Heart right ventricle (tissue), 16 donors: ENCODE data around the gene ZDHHC11. TPM values are rescaled to one million over a fixed set of nuclear protein-coding genes. Genes with fewer than 3 reads are reported as not detected.
"Not testable (repeated sequence)": the region's sequence is repeated elsewhere in the genome, so short reads cannot be mapped to it uniquely, and the experiment has no call there.

ENCODE experiments used
- ATAC-seq, 8 donors: fragments of 200-7000 bp; cut with Tn5 transposase; one replicate each; pipeline ENCODE4 v1.9.1; 2020; ENCODE audit warnings: mild to moderate bottlenecking in 8 of 8, moderate library complexity in 8 of 8, moderate number of reproducible peaks in 1 of 8
- DNase-seq, 2 donors: peaks; one replicate each; pipeline ENCODE4 v3.0.0-alpha.2; 2020
- H3K27ac ChIP-seq, 10 donors: fragments of 200-600 bp; sonication (generic) in 2 of 10; one replicate each; pipeline versions ENCODE4 v1.5.0 to v1.8.0; 2020 to 2022; ENCODE audit warnings: mild to moderate bottlenecking in 3 of 10
- H3K27me3 ChIP-seq, 7 donors: fragments of 200-600 bp; one replicate each; pipeline ENCODE4 v1.8.0; 2021 to 2022; ENCODE audit warnings: mild to moderate bottlenecking in 2 of 7
- H3K36me3 ChIP-seq, 9 donors: fragments of 200-600 bp; sonication (generic) in 1 of 9; one replicate each; pipeline versions ENCODE4 v1.5.0 to v1.8.0; 2020 to 2022; ENCODE audit warnings: mild to moderate bottlenecking in 2 of 9
- H3K4me1 ChIP-seq, 9 donors: fragments of 200-600 bp; sonication (generic) in 1 of 9; one replicate each; pipeline versions ENCODE4 v1.5.0 to v1.8.0; 2020 to 2022; ENCODE audit warnings: mild to moderate bottlenecking in 4 of 9
- H3K4me3 ChIP-seq, 10 donors: fragments of 200-600 bp; sonication (generic) in 2 of 10; one replicate each; pipeline versions ENCODE4 v1.5.0 to v1.8.0; 2020 to 2022; ENCODE audit warnings: mild to moderate bottlenecking in 7 of 10, moderate library complexity in 2 of 10
- H3K9me3 ChIP-seq, 11 donors: fragments of 200-600 bp in 10 of 11; sonication (generic) in 2 of 11; one replicate each; pipeline versions ENCODE4 v1.5.0 to v1.8.0; 2013 to 2022; ENCODE audit warnings: mild to moderate bottlenecking in 2 of 11, control low read depth in 1 of 11, moderate library complexity in 1 of 11
- WGBS, 2 donors: extraction: QIAGEN DNeasy Blood & Tissue Kit; methylation state at CpG; one replicate each; pipeline ENCODE4 v1.1.7; 2013; ENCODE audit warnings: inconsistent platforms in 1 of 2; 5-methylcytosine and 5-hydroxymethylcytosine counted together
- intact Hi-C, 10 donors: fragments of 100-400 bp; cut with DNase I; formaldehyde crosslinking; loops; one replicate each; pipeline versions ENCODE4 v1.11.1 to v1.14.2; 2022
- polyA plus RNA-seq, 2 donors: library from polyadenylated mRNA; stranded (reverse); fragments of 200-250 nt; gene quantifications; one replicate each; pipeline ENCODE4 v1.2.3, GENCODE V29; 2013
- total RNA-seq, 10 donors: library from RNA; stranded (reverse); fragmentation: NEBNext Ultra II Directional in 3 of 10; extraction: Animal tissue kit (Norgen Biotek cat#: 25700) in 3 of 10; gene quantifications; one replicate each; pipeline versions ENCODE4 v1.2.1 to v1.2.4, GENCODE V29; 2021 to 2023
- TF ChIP-seq, protein P1 (sequence below), 9 donors: fragments of 200-600 bp; sonication (generic) in 2 of 9; IDR thresholded peaks; one replicate each; pipeline versions ENCODE4 v1.5.0 to v1.8.0; 2021 to 2022; ENCODE audit warnings: antibody characterized with exemption in 9 of 9, mild to moderate bottlenecking in 5 of 9, moderate library complexity in 1 of 9
- donor health status: Arrhythmogenic right ventricular cardiomyopathy.
- donor health status: ischemic (EF 13 %, LVEDD 7.1; RV severe dilation, severe dysfunction).
- donor health status: healthy with polysubstance abuse.
- donor health status: DM: no; HTN: yes; CAD: no.
- donor health status: DM: no; HTN: no; CAD: no.
- donor health status: ischemic (EF 25% LVEDD 6.9; RV normal size, moderate dysfunction).
- donor health status: ischemic (EF 25% LVEDD 5.7; RV mildly dilated, moderate dysfunction).
- donor health status: healthy.
- donor health status: DM: yes; HTN: yes; CAD: no.
- donor health status: Ischemic cardiomyopathy.
- donor health status: ischemic (EF 35%, LVEDD 5.7; RV mildly dilated, moderate dysfunction).
- donor health status: nonischemic (EF 11% LVEDD 7.7; RV severe dilation, severe dysfunction).
- donor health status: DM: yes; HTN: yes; CAD: no.
- donor health status: PGD.
- donor health status: ischemic (EF 29% LVEDD 5.4; RV normal size, mild dysfunction).
- donor health status: nonischemic (EF 23%, LVEDD 6.1; RV moderate dilation, normal function).

ZDHHC11 gene
- total and polyA plus RNA-seq, 12 donors: 7.8 to 54.7 (median 21.1) TPM

GRCh38 chr5:763397-763796, 87.4 kb downstream of the ZDHHC11 start:
- TF ChIP-seq, protein P1, sequence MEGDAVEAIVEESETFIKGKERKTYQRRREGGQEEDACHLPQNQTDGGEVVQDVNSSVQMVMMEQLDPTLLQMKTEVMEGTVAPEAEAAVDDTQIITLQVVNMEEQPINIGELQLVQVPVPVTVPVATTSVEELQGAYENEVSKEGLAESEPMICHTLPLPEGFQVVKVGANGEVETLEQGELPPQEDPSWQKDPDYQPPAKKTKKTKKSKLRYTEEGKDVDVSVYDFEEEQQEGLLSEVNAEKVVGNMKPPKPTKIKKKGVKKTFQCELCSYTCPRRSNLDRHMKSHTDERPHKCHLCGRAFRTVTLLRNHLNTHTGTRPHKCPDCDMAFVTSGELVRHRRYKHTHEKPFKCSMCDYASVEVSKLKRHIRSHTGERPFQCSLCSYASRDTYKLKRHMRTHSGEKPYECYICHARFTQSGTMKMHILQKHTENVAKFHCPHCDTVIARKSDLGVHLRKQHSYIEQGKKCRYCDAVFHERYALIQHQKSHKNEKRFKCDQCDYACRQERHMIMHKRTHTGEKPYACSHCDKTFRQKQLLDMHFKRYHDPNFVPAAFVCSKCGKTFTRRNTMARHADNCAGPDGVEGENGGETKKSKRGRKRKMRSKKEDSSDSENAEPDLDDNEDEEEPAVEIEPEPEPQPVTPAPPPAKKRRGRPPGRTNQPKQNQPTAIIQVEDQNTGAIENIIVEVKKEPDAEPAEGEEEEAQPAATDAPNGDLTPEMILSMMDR (IDR thresholded peaks at IDR 0.05): no peak
- H3K27ac ChIP-seq: no peak overlapping the region
- peaks cover 10 to 31% (median 19%) of the 10 kb centered on the region in 9 donors for H3K4me1 ChIP-seq
- no peak for ATAC-seq
- DNase-seq: no peak
- H3K4me3 ChIP-seq: no peak overlapping the region
- no peaks in the 10 kb centered on the region for H3K27me3 ChIP-seq
- 88 to 90% methylated on average over 5 of the region's 5 CpGs for WGBS, 2 donors
- peaks cover 0 to 5% (median 0%) of the 10 kb centered on the region in 11 donors for H3K9me3 ChIP-seq
- intact Hi-C loops: no loop called here
- H3K36me3 ChIP-seq: peaks cover 0 to 34% (median 3%) of the 10 kb centered on the region in 9 donors

GRCh38 chr5:762996-763395, 87.8 kb downstream of the ZDHHC11 start:
- H3K27ac ChIP-seq, H3K27me3 ChIP-seq, ATAC-seq, intact Hi-C loops, DNase-seq, H3K9me3 ChIP-seq, H3K4me3 ChIP-seq: not testable (repeated sequence)
- WGBS, 2 donors: 93 to 94% methylated on average over 8 of the region's 8 CpGs
- peaks cover 14 to 35% (median 23%) of the 10 kb centered on the region in 9 donors for H3K4me1 ChIP-seq
- peaks cover 0 to 34% (median 3%) of the 10 kb centered on the region in 9 donors for H3K36me3 ChIP-seq

- 82 to 89% methylated on average over 8 of the region's 8 CpGs for WGBS, 2 donors
- TF ChIP-seq, protein P1 (IDR thresholded peaks at IDR 0.05): no peak
- H3K4me1 ChIP-seq: peaks cover 23 to 44% (median 32%) of the 10 kb centered on the region in 9 donors
Measured at GRCh38 chr5:761854-762710, 88.7 kb downstream of the ZDHHC11 start.

GRCh38 chr5:761059-761771, 89.6 kb downstream of the ZDHHC11 start:
- intact Hi-C loops: no loop called here
- H3K27me3 ChIP-seq: no peaks in the 10 kb centered on the region
- TF ChIP-seq, protein P1 (IDR thresholded peaks at IDR 0.05): no peak
- no peak for ATAC-seq
- peaks cover 0 to 24% (median under 1%) of the 10 kb centered on the region in 9 donors for H3K36me3 ChIP-seq
- 85 to 88% methylated on average over 15 of the region's 15 CpGs for WGBS, 2 donors
- H3K27ac ChIP-seq: no peak overlapping the region
- peaks cover 0 to 5% (median 0%) of the 10 kb centered on the region in 11 donors for H3K9me3 ChIP-seq
- H3K4me1 ChIP-seq: peaks cover 23 to 53% (median 38%) of the 10 kb centered on the region in 9 donors
- no peak overlapping the region for H3K4me3 ChIP-seq
- no peak for DNase-seq

More at GRCh38 chr5:761854-762710, 88.7 kb downstream of the ZDHHC11 start:
- Histone ChIP-seq H3K27ac (peak overlapping the region in 1 of 10 donors; percentile 18), H3K4me3 (no peak overlapping the region), H3K36me3 (peaks cover 0 to 33% (median 3%) of the 10 kb centered on the region in 9 donors), H3K27me3 (no peaks in the 10 kb centered on the region), H3K9me3 (peaks cover 0 to 5% (median 0%) of the 10 kb centered on the region in 11 donors)
- ATAC-seq: no peak
- intact Hi-C loops: no loop called here
- DNase-seq: no peak
